ENCODE data around the gene LYVE1. TPM values are rescaled to one million over a fixed set of nuclear protein-coding genes. Genes with fewer than 3 reads are reported as not detected.

The LYVE1 gene
- total and polyA plus RNA-seq, 2 of the 13 experiments (the other 11 are each of a cell fraction or from before 2014, with no cell fraction given): 1.2 to 1.4 TPM

DNA sequence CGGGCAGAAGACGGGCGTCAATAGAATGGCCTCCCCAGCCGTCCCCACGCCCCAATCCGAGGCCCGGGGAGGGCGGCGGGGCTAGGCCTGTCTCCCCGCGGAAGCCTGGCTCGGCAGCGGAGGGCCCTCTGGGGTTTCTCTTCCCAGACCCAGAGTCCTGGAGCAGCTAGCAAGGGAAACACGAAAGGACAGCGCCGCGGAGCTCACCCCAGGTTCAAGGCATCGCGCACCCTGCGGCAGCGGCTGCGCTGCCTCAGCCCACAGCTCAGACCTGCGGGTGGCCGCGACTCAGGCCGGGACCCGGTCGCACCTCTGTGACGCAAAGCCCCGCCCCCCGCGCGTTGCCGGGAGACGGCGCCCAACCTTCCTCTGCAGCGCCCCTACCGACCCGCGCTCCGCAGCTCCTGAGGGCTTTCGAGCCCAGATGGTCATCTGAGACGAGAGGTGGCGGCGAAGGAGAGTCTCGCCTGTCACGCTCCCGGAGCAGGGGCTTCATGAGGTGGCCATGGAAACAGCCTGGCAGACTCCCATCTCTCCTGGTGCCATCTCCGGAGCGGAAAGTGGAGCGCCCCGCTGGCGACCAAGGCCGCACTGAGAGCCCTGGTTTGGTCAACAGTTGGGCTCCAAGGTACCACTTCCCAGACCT, 27.4 kb downstream of the LYVE1 start, which contains the start of gene RNF141 (continued):
- TF ChIP-seq, protein P1, sequence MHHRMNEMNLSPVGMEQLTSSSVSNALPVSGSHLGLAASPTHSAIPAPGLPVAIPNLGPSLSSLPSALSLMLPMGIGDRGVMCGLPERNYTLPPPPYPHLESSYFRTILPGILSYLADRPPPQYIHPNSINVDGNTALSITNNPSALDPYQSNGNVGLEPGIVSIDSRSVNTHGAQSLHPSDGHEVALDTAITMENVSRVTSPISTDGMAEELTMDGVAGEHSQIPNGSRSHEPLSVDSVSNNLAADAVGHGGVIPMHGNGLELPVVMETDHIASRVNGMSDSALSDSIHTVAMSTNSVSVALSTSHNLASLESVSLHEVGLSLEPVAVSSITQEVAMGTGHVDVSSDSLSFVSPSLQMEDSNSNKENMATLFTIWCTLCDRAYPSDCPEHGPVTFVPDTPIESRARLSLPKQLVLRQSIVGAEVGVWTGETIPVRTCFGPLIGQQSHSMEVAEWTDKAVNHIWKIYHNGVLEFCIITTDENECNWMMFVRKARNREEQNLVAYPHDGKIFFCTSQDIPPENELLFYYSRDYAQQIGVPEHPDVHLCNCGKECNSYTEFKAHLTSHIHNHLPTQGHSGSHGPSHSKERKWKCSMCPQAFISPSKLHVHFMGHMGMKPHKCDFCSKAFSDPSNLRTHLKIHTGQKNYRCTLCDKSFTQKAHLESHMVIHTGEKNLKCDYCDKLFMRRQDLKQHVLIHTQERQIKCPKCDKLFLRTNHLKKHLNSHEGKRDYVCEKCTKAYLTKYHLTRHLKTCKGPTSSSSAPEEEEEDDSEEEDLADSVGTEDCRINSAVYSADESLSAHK (CRISPR knock-in tag; IDR thresholded peaks at IDR 0.05; ENCODE audit: borderline replicate concordance): no peak
- TF ChIP-seq KLF16 (CRISPR knock-in tag; IDR thresholded peaks at IDR 0.05) (peak in 1 of 2 experiments; percentile 85; a peak in 2 of 4 replicates), ATAD3A (CRISPR knock-in tag; IDR thresholded peaks at IDR 0.05) (no peak), ZNF335 (CRISPR knock-in tag; IDR thresholded peaks at IDR 0.05) (peak; percentile 67; the same call in 1 of the 2 replicates), ZNF790 (CRISPR knock-in tag; IDR thresholded peaks at IDR 0.05; ENCODE audit: borderline replicate concordance) (peak; percentile 47; the same call in 1 of the 2 replicates), NAIF1 (CRISPR knock-in tag; IDR thresholded peaks at IDR 0.05; ENCODE audit: borderline replicate concordance) (peak; percentile 60; the same call in 1 of the 2 replicates), HNRNPUL1 (IDR thresholded peaks at IDR 0.05; ENCODE audit: low read depth, low read length) (0 out of 2 replicates have a peak, but pooled peaks have one; percentile 40), ZNF652 (CRISPR knock-in tag; IDR thresholded peaks at IDR 0.05; ENCODE audit: borderline replicate concordance, low read depth) (no peak), ZNF605 (CRISPR knock-in tag; IDR thresholded peaks at IDR 0.05) (peak; percentile 51; the same call in 1 of the 2 replicates), MIXL1 (CRISPR knock-in tag; IDR thresholded peaks at IDR 0.05) (peak; percentile 30; the same call in 1 of the 2 replicates)
- TF ChIP-seq, protein P2, sequence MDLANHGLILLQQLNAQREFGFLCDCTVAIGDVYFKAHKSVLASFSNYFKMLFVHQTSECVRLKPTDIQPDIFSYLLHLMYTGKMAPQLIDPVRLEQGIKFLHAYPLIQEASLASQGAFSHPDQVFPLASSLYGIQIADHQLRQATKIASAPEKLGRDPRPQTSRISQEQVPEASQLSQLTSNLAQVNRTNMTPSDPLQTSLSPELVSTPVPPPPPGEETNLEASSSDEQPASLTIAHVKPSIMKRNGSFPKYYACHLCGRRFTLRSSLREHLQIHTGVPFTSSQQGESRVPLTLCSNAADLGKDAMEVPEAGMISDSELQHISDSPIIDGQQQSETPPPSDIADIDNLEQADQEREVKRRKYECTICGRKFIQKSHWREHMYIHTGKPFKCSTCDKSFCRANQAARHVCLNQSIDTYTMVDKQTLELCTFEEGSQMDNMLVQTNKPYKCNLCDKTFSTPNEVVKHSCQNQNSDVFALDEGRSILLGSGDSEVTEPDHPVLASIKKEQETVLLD (CRISPR knock-in tag; IDR thresholded peaks at IDR 0.05; ENCODE audit: low read depth): no peak
- TF ChIP-seq, protein P3, sequence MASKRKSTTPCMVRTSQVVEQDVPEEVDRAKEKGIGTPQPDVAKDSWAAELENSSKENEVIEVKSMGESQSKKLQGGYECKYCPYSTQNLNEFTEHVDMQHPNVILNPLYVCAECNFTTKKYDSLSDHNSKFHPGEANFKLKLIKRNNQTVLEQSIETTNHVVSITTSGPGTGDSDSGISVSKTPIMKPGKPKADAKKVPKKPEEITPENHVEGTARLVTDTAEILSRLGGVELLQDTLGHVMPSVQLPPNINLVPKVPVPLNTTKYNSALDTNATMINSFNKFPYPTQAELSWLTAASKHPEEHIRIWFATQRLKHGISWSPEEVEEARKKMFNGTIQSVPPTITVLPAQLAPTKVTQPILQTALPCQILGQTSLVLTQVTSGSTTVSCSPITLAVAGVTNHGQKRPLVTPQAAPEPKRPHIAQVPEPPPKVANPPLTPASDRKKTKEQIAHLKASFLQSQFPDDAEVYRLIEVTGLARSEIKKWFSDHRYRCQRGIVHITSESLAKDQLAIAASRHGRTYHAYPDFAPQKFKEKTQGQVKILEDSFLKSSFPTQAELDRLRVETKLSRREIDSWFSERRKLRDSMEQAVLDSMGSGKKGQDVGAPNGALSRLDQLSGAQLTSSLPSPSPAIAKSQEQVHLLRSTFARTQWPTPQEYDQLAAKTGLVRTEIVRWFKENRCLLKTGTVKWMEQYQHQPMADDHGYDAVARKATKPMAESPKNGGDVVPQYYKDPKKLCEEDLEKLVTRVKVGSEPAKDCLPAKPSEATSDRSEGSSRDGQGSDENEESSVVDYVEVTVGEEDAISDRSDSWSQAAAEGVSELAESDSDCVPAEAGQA (IDR thresholded peaks at IDR 0.05; ENCODE audit: low read depth): peak; percentile 85
- TF ChIP-seq, protein P3 (CRISPR knock-in tag; IDR thresholded peaks at IDR 0.05; ENCODE audit: borderline replicate concordance): peak; percentile 52; the same call in 1 of the 2 replicates
- TF ChIP-seq, protein P4, sequence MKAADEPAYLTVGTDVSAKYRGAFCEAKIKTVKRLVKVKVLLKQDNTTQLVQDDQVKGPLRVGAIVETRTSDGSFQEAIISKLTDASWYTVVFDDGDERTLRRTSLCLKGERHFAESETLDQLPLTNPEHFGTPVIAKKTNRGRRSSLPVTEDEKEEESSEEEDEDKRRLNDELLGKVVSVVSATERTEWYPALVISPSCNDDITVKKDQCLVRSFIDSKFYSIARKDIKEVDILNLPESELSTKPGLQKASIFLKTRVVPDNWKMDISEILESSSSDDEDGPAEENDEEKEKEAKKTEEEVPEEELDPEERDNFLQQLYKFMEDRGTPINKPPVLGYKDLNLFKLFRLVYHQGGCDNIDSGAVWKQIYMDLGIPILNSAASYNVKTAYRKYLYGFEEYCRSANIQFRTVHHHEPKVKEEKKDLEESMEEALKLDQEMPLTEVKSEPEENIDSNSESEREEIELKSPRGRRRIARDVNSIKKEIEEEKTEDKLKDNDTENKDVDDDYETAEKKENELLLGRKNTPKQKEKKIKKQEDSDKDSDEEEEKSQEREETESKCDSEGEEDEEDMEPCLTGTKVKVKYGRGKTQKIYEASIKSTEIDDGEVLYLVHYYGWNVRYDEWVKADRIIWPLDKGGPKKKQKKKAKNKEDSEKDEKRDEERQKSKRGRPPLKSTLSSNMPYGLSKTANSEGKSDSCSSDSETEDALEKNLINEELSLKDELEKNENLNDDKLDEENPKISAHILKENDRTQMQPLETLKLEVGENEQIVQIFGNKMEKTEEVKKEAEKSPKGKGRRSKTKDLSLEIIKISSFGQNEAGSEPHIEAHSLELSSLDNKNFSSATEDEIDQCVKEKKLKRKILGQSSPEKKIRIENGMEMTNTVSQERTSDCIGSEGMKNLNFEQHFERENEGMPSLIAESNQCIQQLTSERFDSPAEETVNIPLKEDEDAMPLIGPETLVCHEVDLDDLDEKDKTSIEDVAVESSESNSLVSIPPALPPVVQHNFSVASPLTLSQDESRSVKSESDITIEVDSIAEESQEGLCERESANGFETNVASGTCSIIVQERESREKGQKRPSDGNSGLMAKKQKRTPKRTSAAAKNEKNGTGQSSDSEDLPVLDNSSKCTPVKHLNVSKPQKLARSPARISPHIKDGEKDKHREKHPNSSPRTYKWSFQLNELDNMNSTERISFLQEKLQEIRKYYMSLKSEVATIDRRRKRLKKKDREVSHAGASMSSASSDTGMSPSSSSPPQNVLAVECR (CRISPR knock-in tag; IDR thresholded peaks at IDR 0.05; ENCODE audit: borderline replicate concordance): peak; percentile 98

Measured in HepG2 (cell line).